IPS-18c (cell line): ENCODE measurements around the gene NR4A2.

ENCODE experiments used
- H3K4me3 ChIP-seq: 2 replicates; pipeline ENCODE4 v1.7.0; 2013; ENCODE audit warnings: low read depth, mild to moderate bottlenecking, low read length, moderate library complexity; ENCODE audit not compliant: insufficient read depth
- H3K9me3 ChIP-seq: one replicate; pipeline ENCODE4 v1.6.1; 2013; ENCODE audit warnings: mild to moderate bottlenecking, low read length, moderate library complexity; ENCODE audit not compliant: control insufficient read depth, insufficient read depth

NR4A2 gene

DNA sequence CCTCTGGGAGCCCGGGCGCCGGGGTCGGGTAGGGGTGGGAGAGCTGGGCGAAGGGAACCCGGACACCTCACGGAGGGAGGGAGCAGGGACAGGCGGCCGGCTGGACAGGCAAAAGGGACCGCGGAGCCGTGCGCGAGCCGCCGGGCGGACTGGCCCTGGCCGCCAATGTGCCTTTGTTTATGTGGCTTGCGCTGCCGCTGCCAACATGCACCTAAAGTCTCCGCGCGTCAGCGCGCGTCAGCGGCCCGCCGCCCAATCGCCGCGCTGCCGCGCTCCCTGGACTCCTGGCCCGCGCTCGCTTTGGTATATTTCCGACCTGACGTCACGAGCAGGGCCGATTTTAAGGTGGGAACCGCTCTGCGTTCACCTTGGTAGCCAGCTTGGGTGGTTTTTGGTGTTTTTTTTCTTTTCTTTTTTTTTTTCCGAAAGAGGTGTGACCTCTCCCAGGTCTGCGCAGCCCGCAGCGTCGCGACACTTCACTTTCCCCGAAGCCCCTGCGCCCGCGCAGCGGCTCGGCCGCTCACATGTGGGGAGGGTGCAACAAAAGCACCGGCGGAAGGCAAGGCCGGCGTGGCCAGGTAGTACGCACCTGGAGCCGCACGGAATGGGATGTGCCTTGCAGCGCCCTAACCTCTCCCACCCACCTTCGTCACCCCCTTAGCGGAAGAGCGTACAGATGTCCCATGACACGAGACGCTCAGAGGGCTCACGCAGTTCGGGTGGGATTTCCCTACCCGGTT, at the start of gene NR4A2:
Gene NR4A2, minus strand, starts transcription at position 188 of the 740 bp plus-strand sequence. CDS start 2,535 bp downstream, outside the sequence.
- no peaks in the 10 kb centered on the region for H3K9me3 ChIP-seq
- peak within 1 kb of the TSS; percentile 79 for H3K4me3 ChIP-seq

DNA sequence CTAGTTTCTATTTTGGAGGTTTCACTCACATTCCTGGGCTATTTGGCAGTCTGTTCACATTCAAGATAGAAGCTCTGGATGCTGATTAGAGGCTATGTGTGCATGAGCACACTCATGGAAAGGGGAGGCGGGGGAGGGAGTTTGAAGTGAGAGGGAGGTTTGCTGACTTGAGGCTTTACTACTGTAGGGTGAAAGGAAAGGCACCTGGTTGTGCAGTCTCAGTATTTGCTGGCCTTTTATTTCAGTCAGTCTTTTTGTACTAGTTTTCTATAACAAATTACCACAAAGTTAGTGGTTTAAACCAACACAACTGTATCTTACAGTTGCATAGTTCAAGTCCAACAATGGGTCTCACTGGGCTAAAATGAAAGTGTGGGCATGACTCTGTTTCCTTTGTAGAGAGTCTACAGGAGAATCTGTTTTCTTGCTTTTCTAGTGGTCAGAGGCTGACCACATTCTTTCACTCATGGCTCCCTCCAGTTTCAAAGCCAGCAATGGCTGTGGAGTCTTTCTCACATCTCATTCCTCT, 47.7 kb upstream of the NR4A2 start:
- no peaks in the 10 kb centered on the region for H3K9me3 ChIP-seq
- H3K4me3 ChIP-seq: no peak overlapping the region

DNA sequence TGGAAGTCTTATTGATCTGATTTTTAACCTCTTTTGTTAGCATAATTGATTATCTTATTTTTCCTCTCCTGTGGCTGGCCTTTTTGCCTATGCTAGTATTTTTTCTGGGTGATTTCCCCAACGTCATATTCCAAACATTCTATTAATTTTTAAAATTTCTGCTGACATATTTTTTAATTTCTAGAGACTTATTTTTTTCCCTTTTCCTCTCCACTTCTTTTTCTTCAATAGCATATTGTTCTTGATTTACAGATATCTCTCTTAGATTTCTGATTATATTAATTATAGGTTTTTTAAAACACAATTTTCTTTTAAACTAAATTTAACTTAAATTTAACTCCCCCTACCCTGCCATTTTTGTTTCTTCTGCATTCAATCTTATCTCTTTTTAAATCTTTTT, 47.2 kb upstream of the NR4A2 start:
- no peak overlapping the region for H3K4me3 ChIP-seq

DNA sequence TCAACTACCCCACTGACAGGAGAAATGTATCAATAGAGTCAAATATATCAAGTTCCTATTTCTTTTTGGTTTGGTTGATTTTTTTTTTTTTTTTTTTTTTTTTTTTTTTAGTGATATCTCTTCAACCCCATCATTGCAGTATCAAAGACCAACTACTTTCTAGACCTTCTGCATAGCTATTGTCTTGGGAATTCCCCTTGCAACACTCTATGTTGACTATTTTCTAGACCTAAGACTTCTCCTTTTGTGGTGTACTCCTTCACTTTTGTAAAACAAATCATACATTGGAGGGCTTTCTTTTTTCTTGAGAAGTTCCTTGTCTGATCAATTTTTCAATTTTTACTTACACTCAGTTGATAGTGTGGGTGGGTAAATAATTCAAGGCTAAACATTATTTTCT, 46.5 kb upstream of the NR4A2 start:
- H3K9me3 ChIP-seq: no peaks in the 10 kb centered on the region

More for the DNA sequence above, 47.2 kb upstream of the NR4A2 start:
- no peaks in the 10 kb centered on the region for H3K9me3 ChIP-seq

DNA sequence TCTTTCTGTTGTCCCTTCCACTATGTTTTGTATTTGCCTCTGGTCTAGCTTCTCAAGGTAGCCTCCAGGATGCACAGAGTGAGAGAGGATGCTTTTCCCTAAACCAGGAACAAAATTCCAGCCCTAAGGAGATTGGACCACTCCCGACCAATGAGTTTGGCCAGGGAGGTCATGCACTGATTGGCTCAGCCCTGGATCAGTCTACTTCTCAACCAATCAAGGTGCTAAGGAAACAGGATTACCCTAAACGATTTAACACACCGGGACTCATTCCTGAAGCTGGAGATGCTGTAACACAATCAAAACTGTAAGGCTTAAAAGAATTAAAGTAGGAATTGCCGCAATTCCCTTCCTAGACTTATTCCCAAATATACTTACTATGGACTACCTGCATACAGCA, 34.2 kb upstream of the NR4A2 start:
- no peaks in the 10 kb centered on the region for H3K9me3 ChIP-seq
- H3K4me3 ChIP-seq: no peak overlapping the region

More for the DNA sequence above, 46.5 kb upstream of the NR4A2 start:
- no peak overlapping the region for H3K4me3 ChIP-seq

DNA sequence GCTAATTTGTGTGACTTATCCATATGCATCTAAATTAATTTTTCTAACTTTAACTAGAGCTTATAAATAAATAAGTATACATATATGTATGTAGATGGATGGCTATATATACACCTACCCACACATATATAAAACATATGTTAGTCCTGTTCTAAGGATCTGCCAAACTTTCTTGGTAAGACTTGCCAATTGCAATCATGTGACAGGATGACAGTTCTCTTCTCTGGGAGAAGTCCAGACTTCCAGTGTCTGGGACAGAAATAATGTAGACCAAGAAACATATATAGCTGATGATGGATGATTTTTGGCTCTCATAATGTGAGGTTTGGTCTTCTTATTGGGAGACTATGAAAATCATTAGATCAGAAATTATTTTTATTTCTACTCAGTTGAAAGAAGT, 30.6 kb upstream of the NR4A2 start:
- no peaks in the 10 kb centered on the region for H3K9me3 ChIP-seq
- no peak overlapping the region for H3K4me3 ChIP-seq

DNA sequence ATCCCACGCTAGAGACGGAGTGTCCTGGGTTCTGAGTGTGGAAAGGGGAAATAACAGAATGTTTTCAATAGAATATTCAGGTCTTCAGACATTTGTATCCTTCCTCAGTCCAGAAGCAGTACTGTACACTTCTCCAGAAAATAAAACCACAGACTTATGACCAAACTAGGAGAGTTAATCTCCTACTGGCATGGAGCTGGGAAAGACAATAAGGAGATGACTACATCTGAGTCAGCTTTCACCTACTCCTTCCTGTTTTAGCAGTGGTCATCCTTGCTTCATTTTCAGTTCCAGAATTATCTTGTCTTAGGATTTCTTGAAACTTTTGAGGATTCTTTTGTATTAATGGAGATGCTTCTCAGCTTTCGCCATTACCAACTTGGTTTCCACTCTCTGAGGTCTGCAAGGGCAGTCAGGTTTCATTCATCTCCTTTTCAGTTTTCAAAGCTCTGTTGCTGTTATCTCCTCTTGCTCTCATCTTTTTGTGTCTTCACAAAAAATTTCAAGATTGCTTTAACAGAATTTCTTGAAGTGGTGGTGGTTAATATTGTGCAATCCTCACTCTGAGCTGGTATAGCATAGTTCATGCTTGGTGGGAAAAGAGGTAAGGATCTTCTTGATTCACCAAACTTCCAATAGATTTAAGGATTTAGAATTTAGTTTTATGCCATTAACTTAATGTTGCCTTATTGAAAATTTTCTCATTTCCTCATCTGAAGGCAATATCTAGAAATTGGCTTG, 23.7 kb upstream of the NR4A2 start:
- Histone ChIP-seq H3K4me3 (no peak overlapping the region), H3K9me3 (no peaks in the 10 kb centered on the region)

DNA sequence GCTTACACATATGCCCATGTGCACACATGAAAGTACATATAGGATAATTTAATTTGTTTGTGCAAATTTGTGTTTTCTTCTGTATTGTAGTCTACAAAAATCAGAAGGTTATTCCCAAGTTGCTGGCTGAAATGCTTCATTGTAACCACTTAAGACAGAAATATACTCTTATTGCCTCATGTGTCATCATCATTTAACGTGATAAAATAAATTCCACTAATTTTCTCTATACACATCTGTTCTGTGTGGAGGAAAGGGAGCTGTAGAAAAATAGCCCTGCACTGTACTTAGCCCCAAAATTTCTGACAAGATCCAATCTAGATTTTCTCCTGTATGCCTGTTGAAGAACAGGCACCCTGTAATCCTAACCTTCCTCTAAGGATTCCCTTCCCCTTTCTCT, 20.4 kb upstream of the NR4A2 start:
- Histone ChIP-seq H3K4me3 (no peak overlapping the region), H3K9me3 (no peaks in the 10 kb centered on the region)

DNA sequence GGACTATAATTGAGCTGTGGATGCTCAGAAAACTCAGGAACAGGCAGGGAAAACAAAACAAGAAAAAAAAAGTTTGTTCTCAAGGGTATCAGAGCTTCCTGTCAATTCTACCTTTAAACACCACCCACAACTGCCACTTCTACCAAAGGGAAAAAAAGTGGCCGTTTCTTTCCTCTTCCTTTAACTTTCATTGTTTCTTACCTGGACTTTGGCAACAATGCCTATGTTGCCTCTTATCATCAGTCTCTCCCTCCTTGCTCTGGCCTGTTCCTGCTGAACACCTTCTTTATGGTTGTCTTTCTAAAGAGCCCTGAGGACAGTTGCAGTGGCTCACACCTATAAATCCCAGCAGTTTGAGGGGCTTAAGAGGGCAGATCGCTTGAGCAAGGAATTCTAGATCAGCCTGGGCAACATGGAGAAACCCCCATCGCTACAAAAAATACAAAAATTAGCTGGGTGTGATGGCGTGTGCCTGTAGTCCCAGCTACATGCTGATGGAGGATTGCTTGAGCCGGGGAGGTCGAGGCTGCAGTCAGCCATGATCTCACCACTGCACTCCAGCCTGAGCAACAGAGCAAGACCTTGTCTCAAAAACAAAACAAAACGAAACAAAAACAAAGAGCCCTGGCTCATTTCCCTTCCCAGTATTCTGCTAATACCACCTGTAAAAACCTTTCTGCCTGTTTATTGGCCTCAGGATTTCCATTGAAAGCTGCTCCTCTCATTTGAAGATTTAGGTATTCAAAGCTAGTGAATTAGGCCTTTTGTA, 18.0 kb upstream of the NR4A2 start:
- H3K4me3 ChIP-seq: no peak overlapping the region
- no peaks in the 10 kb centered on the region for H3K9me3 ChIP-seq

DNA sequence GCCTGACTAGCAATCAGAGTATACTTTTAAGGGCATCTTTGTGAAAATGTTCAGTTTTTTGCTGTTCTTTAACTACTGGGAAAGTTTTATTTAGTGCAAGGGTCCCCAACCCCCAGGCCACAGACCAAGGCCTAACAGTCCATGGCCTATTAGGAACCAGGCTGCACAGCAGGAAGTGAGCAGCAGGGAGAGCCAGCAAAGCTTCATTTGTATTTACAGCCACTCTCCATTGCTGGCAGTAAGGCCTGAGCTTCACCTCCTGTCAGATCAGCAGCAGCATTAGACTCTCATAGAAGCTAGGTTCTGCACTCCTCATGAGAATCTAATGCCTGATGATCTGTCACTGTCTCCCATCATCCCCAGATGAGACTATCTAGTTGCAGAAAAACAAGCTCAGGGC, 17.1 kb upstream of the NR4A2 start:
- H3K9me3 ChIP-seq: no peaks in the 10 kb centered on the region

DNA sequence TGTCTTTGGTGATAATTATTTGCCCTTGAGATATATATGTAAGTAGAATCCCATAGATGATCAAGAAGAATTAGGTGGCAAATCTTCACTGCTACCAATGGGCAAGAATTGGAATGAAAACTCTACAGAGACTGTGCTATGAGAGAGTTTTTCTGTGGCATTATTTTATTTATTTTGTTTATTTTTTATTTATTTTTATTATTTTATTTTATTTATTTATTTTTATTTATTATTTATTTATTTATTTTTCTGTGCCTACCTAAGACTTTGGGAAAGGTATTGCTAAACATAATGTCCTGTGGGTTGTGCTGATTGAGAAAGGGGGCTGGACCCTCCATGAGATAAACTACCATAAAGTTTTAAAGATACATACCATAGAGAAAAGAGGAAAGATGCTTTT, 16.6 kb upstream of the NR4A2 start:
- H3K4me3 ChIP-seq: no peak overlapping the region
- H3K9me3 ChIP-seq: no peaks in the 10 kb centered on the region

More for the DNA sequence above, 17.1 kb upstream of the NR4A2 start:
- no peak overlapping the region for H3K4me3 ChIP-seq

DNA sequence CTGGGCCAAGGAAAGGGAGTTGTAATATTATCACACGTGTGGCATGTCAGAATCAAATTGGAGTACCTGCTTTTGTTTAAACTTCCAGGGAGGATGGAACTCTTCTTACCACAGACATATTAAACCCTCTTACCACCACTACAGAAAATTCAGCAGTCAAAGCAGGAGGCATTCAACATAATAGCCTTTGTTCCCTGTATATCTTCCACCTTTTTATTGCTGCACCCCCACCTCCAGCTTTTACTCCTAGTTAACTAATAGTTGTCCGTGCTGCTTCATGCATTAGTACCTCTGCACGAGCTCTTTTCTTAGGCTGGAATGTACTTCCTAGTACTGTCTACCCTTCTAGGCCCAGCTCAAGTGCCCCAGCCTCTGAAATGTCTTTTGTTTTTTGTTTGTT, 14.9 kb upstream of the NR4A2 start:
- no peaks in the 10 kb centered on the region for H3K9me3 ChIP-seq
- no peak overlapping the region for H3K4me3 ChIP-seq

DNA sequence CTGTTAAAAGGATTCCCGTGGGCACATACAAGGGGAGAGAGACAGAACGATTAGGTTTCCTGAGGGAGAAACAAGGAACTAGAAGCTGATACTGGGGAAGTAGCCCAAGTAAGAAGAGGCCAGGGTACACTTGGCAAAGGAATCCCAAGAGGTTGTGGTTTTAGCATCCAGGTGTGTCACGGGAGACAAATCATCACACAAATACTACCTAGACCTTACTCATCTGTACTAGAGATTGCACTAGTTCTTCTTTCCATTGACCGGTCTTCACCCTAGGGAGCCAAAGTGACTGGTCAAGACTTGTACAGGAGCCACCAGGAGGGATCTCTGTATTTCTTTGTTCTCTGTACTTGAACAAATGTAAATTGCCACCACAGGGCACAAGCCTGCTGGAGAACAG, 14.2 kb upstream of the NR4A2 start:
- no peak overlapping the region; the same call in 1 of the 2 replicates for H3K4me3 ChIP-seq
- H3K9me3 ChIP-seq: no peaks in the 10 kb centered on the region

DNA sequence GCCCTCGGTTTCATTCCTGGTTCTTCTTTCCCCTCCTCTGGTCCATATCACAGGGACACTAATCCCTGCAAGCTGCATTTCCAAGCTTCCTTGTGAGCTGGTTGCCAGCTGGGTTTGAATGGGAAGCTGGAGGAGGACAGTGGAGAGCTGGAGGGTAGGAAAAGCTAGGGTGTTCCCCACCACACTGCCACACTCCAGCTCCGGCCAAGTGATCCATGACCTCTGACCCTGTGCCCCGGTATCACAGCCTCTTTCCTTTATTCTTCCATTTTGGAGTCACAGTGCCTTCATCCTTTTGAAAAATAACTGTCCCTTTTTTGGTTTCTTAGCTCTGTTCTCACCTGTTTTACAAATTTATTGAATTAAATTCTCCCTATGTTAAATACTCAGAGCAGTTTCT, 13.1 kb upstream of the NR4A2 start:
- Histone ChIP-seq H3K9me3 (no peaks in the 10 kb centered on the region), H3K4me3 (no peak overlapping the region)

DNA sequence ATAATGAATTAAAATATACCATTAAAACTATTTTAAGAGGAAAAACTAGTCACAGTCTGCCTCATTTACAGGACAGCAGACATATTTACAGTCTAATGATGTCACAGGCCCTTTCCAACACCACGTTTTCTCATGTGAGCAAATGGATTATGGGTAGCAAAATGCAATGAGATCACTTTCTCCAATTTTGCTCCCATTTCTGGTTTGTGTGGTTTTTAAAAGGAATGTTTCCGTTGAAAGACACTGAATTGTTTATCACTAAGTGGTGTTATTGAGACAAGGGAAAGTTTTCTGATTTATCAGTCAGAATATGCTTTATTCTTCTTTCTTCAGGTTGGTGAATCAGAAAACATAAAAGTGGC, 11.4 kb upstream of the NR4A2 start:
- H3K9me3 ChIP-seq: no peaks in the 10 kb centered on the region
- H3K4me3 ChIP-seq: no peak overlapping the region

DNA sequence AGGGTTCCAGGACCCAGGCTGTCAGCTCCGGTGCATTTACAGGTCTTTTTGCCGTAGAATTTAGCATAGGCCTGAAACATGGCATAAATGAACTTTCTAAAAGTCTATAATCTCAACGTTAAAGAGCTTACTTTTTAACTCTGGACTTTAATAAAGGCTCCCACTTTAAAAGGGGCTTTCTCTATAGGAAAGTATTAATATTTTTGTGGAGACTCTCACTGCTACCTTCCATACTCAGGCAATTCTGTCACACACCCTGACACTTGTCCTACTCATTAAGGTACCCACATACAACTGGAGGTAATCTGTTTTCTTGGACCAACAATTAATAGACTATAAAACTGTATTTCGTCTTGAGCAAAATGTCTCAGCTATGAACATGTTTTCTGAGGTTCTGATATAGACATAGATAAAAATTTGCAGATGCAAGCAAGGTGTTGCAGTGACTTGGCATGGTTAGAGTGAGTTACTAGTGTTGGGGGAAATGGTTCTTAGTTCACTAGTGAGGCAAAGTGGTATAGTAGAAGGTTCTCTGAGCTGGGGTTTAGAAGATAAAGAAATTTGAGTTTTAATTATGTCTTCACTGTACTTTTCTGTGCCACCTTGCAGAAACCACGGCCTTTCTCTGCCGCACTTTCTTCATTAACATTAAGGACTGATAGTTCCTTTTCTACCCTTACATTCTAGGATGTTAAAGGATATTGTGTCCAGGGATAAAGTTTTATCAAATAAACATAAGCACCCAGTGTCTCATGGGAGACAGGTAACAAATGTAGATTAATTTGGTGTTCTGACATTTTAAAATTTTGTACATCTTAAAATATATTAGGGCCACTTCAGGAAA, 10.8 kb upstream of the NR4A2 start:
- Histone ChIP-seq H3K4me3 (peak overlapping the region; percentile 68), H3K9me3 (no peaks in the 10 kb centered on the region)
